ENCODE measurements around the gene CYP2C8.

DNA sequence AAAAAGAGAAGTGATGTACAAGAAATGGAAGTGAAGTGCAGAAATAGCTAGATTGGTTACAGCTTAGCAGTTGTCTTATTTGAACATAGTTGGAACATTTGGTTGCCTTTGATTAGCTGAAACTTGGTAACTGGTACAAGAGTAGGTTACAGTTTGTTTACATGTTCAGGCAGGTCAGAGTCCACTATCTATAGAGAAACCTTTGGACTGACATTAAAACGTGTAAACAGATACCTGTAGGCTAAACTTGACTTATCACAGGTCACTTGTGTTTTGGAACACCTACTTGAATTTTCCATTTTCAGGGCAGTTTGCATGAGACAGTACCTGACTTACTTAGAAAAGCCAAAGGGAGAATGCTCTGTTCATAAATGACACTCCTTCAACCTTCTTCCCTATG is 28.5 kb upstream of the CYP2C8 start:
- TF ChIP-seq, protein P1, sequence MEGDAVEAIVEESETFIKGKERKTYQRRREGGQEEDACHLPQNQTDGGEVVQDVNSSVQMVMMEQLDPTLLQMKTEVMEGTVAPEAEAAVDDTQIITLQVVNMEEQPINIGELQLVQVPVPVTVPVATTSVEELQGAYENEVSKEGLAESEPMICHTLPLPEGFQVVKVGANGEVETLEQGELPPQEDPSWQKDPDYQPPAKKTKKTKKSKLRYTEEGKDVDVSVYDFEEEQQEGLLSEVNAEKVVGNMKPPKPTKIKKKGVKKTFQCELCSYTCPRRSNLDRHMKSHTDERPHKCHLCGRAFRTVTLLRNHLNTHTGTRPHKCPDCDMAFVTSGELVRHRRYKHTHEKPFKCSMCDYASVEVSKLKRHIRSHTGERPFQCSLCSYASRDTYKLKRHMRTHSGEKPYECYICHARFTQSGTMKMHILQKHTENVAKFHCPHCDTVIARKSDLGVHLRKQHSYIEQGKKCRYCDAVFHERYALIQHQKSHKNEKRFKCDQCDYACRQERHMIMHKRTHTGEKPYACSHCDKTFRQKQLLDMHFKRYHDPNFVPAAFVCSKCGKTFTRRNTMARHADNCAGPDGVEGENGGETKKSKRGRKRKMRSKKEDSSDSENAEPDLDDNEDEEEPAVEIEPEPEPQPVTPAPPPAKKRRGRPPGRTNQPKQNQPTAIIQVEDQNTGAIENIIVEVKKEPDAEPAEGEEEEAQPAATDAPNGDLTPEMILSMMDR (IDR thresholded peaks at IDR 0.05) = no peak
- no peak for TF ChIP-seq POLR2A (IDR thresholded peaks at IDR 0.05)
